GM20431 (cell line): ENCODE data around the gene MS4A6E.
"Not testable (repeated sequence)": the region's sequence is repeated elsewhere in the genome, so short reads cannot be mapped to it uniquely, and the experiment has no call there.

Source experiments
- in situ Hi-C: fragments of 300-500 bp; cut with MseI, MboI; formaldehyde crosslinking; loops from one replicate; pipeline ENCODE4 v1.15.0; 2020; ENCODE audit warnings: low sequenced_read_pairs; ENCODE audit not compliant: unreplicated experiment

Gene MS4A6E, protein sequence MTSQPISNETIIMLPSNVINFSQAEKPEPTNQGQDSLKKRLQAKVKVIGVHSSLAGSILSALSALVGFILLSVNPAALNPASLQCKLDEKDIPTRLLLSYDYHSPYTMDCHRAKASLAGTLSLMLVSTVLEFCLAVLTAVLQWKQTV

DNA sequence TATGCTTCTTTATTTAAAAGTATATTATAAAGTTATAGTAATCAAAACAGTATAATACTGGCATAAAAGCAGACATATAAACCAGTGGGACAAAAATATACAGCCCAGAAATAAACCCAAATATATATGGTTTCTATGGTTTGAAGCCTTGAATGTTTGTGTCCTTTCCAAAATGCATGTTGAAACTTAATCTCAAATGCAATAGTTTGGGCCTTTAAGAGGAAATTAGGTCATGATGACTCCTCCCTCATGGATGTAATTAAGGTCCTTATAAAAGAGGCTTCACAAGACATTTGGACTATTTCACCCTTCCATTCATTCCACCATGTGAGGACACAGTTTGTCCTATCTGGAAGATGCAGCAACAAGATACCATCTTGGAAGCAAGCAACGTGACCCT is at the start of gene MS4A6E:
MS4A6E (plus strand) TSS at position 301 of the 400 bp plus-strand sequence. CDS start 7,641 bp downstream, outside the sequence.
- in situ Hi-C loops: loop anchor here (25.0 kb wide), 1 partner anchor 310 kb away; no protein-coding TSS in a partner anchor

GRCh38 chr11:60280412-60280811 is 46.6 kb upstream of the MS4A6E start, which contains the start of gene MS4A4A:
Gene MS4A4A (plus strand): TSS chr11:60280666. CDS start chr11:60280676, 10 bp downstream.
- in situ Hi-C loops: no loop called here

- in situ Hi-C loops: no loop called here
Measured at GRCh38 chr11:60281485-60281884, 45.6 kb upstream of the MS4A6E start.

GRCh38 chr11:60282286-60282685 is 44.8 kb upstream of the MS4A6E start:
- in situ Hi-C loops: no loop called here

- in situ Hi-C loops: not testable (repeated sequence)
Measured at GRCh38 chr11:60285411-60286126, 41.5 kb upstream of the MS4A6E start.

DNA sequence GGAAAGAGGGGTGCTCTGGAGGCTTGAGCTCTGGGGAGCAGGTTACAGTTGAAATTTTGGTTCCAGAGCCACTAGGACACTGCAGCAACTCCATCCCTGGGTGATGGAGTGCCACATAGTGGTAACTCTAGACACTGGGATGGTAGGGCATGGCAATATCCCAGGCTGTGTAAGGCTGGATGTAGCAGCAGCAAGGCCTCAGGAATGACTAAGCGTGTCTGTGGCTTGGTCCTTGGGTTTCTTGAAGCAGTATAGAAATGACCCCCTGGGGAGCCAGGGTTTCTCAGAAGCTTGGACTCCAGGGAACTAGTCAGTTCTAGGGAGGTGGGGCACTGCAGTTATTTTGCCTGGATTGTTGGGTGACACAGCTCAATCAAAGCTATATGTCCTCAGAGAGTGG is 38.5 kb upstream of the MS4A6E start:
- in situ Hi-C loops: no loop called here

GRCh38 chr11:60292145-60292544 is 34.9 kb upstream of the MS4A6E start:
- in situ Hi-C loops: no loop called here

DNA sequence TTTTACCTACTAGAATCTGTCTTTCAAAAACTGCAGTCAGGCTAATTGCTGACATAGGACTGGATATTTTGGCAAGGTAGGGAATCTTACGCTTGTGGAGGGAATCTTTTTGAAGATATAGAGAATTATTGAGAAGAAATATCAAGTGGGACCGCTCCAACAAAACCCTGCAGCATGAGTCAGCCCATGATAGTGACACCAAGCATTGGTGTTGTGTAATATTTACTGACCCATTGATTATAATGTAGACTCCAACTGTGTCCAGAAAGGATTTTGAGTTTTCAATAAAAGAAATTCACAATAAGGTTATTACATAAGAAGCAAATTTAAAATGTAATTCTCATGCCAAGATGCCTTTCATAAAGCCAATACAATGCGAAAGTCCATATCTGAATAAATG is 25.9 kb upstream of the MS4A6E start:
- in situ Hi-C loops: no loop called here

GRCh38 chr11:60301884-60302283 is 25.2 kb upstream of the MS4A6E start:
- in situ Hi-C loops: not testable (repeated sequence)

GRCh38 chr11:60303661-60304060 is 23.4 kb upstream of the MS4A6E start:
- in situ Hi-C loops: no loop called here

- in situ Hi-C loops: no loop called here
Measured at GRCh38 chr11:60305906-60306619, 21.0 kb upstream of the MS4A6E start.

- in situ Hi-C loops: no loop called here
Measured at GRCh38 chr11:60307507-60308195, 19.4 kb upstream of the MS4A6E start.

GRCh38 chr11:60310407-60310998 is 16.6 kb upstream of the MS4A6E start:
- in situ Hi-C loops: no loop called here

- in situ Hi-C loops: no loop called here
Measured at GRCh38 chr11:60314635-60315321, 12.3 kb upstream of the MS4A6E start.

GRCh38 chr11:60315871-60316270 is 11.2 kb upstream of the MS4A6E start:
- in situ Hi-C loops: no loop called here

- in situ Hi-C loops: no loop called here
Measured at GRCh38 chr11:60316317-60316716, 10.7 kb upstream of the MS4A6E start.

GRCh38 chr11:60318726-60319125 is 8.3 kb upstream of the MS4A6E start:
- in situ Hi-C loops: no loop called here

- in situ Hi-C loops: no loop called here
Measured at GRCh38 chr11:60321051-60321450, 6.0 kb upstream of the MS4A6E start.

DNA sequence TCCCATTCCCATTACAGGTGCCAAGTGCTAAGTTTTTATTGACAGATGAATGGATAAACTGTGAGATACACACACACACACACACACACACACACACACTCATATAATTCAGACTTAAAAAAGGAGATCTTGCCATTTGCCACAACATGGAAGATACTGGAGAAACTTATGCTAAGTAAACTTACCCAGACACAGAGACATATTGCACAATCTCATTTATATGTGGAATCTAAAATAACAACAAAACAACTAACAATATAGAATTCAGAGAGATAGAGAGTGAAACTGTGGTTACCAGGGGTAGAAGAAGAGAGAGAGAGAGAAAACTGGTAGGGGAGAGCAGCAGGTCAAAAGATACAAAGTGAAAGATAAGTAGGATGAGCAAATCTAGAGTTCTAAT is 1.4 kb downstream of the MS4A6E start:
- in situ Hi-C loops: loop anchor here (25.0 kb wide), 1 partner anchor 309 kb away; no protein-coding TSS in a partner anchor
